Fibroblast of skin of back (primary cell): ENCODE results near the gene PARM1.

ENCODE experiments used
- DNase-seq: peaks from one replicate; pipeline ENCODE4 v3.0.0-alpha.2; 2013

Gene PARM1

GRCh38 chr4:74942918-74943253 lies 10.0 kb downstream of the PARM1 start:
- no peak for DNase-seq

- DNase-seq = no peak
Observed at GRCh38 chr4:74944354-74944793, 11.5 kb downstream of the PARM1 start.

- no peak for DNase-seq
Observed at GRCh38 chr4:74946196-74946595, 13.3 kb downstream of the PARM1 start.

GRCh38 chr4:74947798-74948197 lies 14.9 kb downstream of the PARM1 start:
- no peak for DNase-seq

GRCh38 chr4:74948236-74948635 lies 15.3 kb downstream of the PARM1 start:
- DNase-seq = no peak

- DNase-seq = no peak
Observed at GRCh38 chr4:74950200-74950599, 17.3 kb downstream of the PARM1 start.

GRCh38 chr4:74950882-74951281 lies 18.0 kb downstream of the PARM1 start:
- no peak for DNase-seq

- no peak for DNase-seq
Observed at GRCh38 chr4:74953647-74954046, 20.7 kb downstream of the PARM1 start.

GRCh38 chr4:74958881-74959280 lies 26.0 kb downstream of the PARM1 start:
- DNase-seq = no peak

GRCh38 chr4:74961230-74961629 lies 28.3 kb downstream of the PARM1 start:
- DNase-seq = no peak

- no peak for DNase-seq
Observed at GRCh38 chr4:74962584-74962983, 29.7 kb downstream of the PARM1 start.

GRCh38 chr4:74964311-74964710 lies 31.4 kb downstream of the PARM1 start:
- DNase-seq = no peak

- no peak for DNase-seq
Observed at GRCh38 chr4:74967324-74967723, 34.4 kb downstream of the PARM1 start.

- no peak for DNase-seq
Observed at GRCh38 chr4:74968456-74969164, 35.7 kb downstream of the PARM1 start.

GRCh38 chr4:74969507-74970474 lies 36.9 kb downstream of the PARM1 start:
- no peak for DNase-seq

- DNase-seq = no peak
Observed at GRCh38 chr4:74970577-74970976, 37.7 kb downstream of the PARM1 start.

GRCh38 chr4:74971862-74972261 lies 38.9 kb downstream of the PARM1 start:
- DNase-seq = no peak

- no peak for DNase-seq
Observed at GRCh38 chr4:74975082-74975481, 42.2 kb downstream of the PARM1 start.

GRCh38 chr4:74975848-74976824 lies 43.2 kb downstream of the PARM1 start:
- DNase-seq = no peak

- no peak for DNase-seq
Observed at GRCh38 chr4:74982546-74983252, 49.8 kb downstream of the PARM1 start.

- no peak for DNase-seq
Observed at GRCh38 chr4:74983253-74983635, 50.3 kb downstream of the PARM1 start.

- DNase-seq = no peak
Observed at GRCh38 chr4:74990276-74990875, 57.5 kb downstream of the PARM1 start.
